NCI-H2081 (cell line): Measurements from ENCODE around the gene OR2T29.
"Not testable (repeated sequence)": the region's sequence is repeated elsewhere in the genome, so short reads cannot be mapped to it uniquely, and the experiment has no call there.

Experiments
- DNase-seq, 2 experiments: peaks; one replicate each; lab custom pipeline; 2025; lab: John Stamatoyannopoulos, UW

OR2T29 gene, protein sequence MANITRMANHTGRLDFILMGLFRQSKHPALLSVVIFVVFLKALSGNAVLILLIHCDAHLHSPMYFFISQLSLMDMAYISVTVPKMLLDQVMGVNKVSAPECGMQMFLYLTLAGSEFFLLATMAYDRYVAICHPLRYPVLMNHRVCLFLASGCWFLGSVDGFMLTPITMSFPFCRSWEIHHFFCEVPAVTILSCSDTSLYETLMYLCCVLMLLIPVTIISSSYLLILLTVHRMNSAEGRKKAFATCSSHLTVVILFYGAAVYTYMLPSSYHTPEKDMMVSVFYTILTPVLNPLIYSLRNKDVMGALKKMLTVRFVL

DNA sequence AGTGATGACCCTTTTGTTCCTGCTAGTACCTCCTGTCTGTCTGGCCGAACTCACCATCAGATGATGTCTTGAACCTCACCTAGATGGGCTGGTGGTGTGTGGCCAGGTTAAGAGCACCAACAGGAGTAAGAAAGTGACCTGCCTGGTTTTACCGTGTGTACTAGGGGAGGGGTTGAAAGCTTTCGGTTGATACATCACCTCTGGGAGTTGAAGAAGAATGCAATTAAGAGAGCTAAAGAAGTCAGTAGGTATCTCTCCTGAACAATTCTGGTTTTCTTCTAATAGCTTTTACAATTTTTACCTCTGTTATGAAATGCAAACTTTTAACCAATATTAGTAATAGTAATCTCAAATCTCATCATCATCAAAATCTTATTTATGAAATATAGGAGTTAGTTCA, at the start of gene OR2T29:
Gene OR2T29 (minus strand): TSS at position 101 of the 400 bp plus-strand sequence. CDS start 3,281 bp downstream, outside the sequence.
- not testable (repeated sequence) for DNase-seq

DNA sequence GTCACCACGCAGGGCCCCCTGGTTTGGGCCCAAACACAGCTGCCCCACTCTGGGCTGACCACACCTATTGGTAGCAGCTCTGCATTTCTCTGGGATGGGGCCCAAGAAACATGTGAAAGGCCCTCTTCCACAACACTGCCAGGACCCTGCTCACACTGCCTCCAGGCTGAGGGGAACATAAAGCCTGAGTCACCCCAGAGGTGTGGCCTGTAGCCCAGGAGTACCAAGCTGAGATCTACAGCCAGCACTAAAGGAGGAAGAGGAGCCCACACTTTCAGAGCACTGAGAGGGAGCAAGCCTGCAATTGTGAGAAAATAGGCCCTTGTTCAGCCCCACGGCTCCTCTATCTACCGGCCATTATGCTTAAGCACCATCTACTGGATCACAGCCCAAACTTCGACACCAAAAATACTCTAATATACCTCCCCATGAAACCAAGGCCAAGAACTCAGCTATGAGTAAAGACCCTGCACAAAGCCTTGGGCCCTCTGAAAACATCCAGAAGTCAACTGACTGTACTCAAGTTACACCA, 49.4 kb upstream of the OR2T29 start:
- DNase-seq, result no peak

DNA sequence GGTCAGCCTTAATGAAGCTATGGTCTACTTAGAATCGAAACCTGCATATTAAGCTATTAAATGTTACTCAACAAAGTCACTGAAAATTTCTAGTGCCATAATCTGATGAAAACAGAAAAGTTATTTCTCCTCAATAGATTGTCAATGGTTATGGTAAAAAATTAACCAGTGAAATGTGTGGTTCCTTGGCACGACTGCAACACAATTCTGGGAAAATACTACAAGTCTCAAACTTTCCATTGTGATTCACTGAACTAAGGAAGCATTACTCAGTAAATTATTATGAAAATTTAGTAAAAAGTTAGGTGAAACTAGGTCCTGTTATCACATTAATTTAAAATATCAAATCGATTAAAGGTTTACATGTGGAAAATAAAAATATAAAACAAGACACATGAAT, 47.7 kb upstream of the OR2T29 start:
- DNase-seq, result no peak

DNA sequence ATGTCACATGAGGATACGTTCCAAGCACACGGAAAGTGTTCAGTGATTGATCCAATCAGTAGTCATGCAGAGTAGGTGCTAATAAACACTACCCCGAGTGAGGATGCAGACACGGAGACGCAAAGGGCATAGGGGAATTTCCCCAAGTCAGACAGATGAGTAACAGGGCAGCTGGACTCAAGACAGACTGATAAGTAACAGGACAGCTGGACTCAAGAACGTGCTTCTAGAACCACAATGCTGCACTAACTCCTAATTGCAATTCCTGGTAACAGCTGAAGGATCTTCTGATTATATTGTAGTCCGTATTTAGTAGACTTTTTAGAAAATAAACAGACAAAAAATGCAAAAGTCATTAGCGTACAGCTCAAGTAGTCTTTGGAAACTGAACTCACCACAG, 36.8 kb upstream of the OR2T29 start:
- DNase-seq, result no peak

DNA sequence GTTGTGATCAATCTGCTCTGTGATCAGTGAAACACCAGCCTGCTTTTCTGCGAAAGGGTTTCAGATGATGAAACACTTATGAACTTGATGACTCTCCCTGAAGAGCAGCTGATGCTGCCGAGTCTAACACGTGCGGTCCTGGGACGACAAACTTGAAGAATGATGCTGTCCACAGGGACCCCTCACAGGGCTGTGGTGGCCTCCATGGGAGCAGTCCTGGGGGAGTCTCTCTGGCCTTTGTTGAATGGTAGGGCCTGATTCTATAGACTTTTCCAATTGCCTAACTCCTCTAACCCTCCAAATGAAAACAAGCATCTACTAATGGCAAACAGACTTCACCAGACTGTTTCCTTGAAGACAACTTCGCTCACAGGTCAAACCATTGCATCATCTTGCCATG, 35.0 kb upstream of the OR2T29 start, which contains the start of gene OR2T10:
Gene OR2T10 (minus strand): TSS at position 112 of the 400 bp plus-strand sequence. CDS start 3,932 bp downstream, outside the sequence.
- no peak for DNase-seq

DNA sequence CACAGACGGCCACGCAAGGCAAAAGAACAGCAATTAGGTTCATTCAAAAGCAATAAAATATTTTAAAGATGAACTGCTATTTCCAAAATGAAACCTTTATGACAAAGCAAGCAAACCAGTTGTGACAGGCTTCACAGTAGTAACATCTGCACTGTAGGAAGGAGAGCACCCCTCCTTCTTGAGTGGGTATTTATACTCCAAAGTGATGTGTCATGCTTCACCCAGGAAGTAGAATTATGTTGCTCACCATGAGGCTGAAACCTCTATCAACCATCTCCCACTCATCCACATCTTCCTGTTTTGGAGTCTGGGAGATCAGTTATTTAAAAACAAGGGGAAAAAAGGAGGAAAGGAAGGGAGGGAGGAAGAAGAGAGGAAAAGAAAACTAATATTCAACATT, 34.0 kb upstream of the OR2T29 start:
- no peak for DNase-seq

DNA sequence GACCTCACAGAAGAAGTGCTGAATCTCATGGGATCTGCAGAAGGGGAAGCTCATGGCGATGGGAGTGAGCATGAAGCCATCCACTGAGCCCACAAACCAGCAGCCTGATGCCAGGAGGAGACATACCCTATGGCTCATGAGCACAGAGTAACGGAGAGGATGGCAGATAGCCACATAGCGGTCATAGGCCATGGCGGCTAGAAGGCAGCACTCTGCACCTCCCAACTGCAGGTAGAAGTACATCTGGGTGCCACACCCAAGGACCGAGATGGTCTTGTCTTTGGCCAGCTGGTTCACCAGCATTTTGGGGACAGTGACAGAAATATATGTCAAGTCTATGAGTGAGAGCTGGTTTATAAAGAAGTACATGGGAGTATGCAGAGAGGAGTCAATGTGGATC, 30.7 kb upstream of the OR2T29 start:
- DNase-seq, result no peak

DNA sequence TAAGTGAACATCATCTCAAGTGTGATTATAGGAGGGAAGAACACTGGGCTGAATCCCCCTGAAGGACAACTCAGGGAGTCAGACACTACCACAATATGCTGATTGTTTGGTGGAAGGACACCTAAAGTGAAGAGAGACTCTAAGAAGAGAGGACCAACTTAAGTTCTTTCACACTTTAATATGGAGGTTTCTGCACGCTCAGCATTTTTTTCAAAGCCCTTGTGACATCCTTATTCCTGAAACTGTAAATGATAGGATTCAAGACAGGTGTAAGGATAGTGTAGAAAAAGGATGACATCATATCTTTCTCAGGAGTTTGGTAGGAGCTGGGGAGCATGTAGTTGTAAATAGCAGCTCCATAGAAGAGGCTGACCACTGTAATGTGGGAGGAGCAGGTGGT, 30.1 kb upstream of the OR2T29 start:
- DNase-seq, result no peak

DNA sequence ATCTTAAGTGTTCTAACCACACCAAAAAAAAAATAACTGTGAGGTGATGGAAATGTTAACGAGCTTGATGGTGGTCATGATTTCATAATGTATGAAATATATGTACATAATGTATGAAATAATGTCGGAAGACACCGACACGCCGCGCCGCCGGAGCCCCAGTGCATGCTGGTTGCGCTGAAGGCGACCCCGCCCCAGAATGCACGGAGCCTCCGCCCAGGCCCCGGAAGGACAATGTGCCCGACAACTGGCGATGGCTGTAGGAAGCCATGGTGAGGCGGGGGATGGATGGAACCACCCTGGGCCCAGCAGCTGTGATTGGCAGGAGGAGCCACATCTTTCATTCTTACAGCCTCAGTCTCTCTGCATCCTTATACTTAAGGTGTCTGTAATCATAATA, 27.5 kb upstream of the OR2T29 start:
- no peak for DNase-seq

DNA sequence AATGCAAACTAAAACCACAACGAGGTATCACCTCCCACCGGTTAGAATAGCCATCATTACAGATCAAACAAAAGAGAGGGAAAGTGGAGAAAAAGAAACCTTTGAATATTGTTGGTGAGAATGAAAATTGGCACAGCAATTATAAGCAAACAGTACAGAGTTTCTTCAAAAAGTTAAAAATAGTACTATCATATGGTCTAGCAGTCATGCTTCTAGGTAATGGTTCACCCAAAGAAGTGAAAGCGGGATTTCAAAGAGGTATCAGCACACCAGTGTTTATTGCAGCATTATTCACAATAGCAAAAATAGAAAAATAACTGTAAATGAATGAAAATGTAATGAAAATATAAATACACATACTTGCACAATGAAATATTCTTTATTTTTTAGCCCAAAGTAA, 26.8 kb upstream of the OR2T29 start:
- DNase-seq, result no peak

DNA sequence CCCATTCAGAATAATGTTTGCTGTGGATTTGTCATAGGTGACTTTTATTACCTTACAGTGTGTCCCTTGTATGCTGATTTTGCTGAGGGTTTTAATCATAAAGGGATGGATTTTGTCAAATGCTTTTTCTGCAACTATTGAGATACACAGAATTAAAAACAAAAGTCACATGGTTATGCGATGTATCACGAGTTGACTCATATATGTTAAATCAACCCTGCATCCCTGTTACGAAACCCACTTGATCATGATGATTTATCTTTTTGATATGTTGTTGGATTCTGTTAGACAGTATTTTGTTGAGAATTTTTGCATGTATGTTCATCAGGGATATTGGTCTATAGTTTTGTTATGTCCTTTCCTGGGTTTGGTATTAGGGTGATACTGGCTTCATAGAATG, 22.7 kb upstream of the OR2T29 start:
- no peak for DNase-seq

DNA sequence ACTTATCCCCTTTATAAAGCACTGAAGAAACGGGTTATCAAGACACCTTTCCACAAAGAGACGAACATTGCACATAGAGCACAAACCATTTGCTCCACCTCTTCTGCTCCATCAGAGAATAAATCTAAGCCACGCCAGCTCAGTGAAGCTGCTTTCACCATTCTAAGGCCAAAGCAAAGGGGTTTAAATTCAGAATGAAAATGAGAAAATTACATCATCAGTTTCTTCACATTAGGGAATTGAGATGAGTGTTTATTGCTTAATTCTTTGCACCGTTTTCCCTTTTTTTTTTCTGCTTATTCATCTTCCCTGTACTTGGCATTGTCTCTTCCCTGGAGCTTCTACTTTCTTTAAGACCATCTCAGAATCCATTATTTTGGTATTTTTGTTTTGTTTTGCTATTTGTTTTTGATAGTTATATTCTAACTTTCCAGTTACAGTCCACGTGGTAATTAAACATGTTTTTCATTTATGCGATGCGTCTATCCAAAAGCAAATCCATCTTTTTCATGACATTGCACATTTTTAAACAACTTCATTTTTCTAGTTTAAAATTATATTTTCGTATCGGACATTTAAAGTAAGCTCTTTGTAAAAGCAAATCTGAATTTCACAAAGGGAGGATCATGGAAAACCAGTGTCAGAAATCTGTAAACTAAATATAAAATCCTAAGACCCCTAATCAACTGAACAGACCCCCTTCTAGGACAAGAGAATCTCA, 13.8 kb upstream of the OR2T29 start:
- no peak for DNase-seq

DNA sequence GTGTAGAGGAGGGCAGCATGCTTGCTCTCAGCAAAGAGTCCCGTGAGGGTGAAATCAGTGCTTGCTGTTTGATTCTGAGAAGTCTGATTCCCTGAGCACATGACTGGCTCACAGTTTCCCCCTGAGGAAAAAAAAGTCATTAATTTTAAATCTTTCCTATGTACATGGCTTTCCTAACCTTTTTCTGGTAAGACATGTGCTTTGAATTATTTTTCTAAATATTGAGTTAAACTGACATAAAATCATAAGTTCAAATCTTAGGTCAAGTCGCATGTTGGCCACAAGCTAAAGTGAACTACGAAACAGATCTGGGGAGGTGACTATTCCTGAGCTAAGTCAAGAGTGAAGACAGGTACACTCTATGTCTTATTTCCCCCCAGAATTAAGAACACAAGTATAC, 12.1 kb upstream of the OR2T29 start, which contains the start of gene OR2T34:
Gene OR2T34 (minus strand): TSS at position 101 of the 400 bp plus-strand sequence. CDS start 0 bp downstream, at position 101.
- DNase-seq, result not testable (repeated sequence)

DNA sequence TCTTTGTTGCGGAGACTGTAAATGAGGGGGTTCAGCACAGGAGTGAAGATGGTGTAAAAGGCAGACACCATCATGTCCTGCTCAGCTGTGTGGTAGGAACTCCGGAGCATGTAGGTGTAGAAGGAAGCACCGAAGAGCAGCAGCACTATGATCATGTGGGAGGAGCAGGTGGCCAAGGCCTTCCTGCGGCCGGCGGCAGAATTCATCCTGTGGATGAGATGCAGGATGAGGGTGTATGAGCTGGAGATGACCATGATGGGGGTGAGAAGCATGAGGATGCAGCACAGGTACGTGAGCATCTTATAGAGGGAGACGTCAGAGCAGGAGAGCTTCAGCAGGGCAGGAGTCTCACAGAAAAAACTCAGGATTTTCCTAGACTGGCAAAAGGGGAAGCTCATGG, 11.3 kb upstream of the OR2T29 start:
- DNase-seq, result not testable (repeated sequence)

DNA sequence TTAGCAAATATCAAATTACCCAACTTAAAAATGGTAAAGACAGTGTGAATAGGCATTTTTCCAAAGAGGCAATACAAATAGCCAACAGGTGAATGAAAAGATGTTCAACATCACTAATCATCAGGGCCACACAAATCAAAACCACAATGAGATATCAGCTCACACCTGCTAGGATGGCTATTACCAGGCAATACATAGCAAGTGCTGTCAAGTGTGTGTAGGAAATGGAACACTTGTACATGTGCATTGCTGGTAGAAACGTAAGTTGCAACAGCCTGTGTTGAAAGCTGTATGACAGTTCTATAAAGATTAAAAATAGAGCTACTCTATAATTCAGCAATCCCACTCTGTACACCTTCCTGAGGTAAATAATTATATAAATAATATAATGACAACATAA, 9.5 kb upstream of the OR2T29 start:
- not testable (repeated sequence) for DNase-seq

DNA sequence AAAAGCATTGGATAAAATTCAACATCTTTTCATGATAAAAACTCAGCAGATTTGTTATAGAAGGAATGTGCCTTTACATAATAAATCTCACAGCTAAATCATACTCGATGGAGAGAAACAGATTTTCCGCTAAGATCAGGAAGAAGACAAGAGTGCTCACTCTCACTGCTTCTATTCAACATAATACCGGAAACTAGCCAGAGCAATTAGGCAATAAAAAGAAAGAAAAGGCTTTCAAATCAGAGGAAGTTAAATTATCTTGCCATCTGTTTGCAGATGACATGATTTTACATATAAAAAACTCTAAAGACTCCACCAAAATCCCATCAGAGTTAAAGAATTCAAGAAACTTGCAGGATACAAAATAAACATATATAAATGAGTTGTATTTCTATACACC, 8.2 kb upstream of the OR2T29 start:
- DNase-seq, result not testable (repeated sequence)

DNA sequence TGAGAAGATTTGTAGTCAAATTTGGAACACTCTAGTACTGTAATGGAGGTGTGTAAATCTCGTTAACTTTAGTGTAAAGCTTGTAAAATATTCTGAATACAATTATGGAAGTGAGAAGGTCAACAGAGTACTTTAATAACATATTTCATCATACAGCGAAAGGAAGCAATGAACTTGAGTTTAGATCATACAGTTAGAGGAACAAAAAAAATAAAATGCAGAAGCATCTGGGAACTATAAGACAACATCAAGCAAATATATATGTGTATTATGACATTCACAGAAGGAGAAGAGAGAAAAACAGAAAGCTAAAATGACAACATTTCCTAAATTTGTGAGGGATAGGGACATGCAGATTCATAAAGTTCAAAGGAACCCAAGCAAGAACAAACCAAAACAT, 6.5 kb upstream of the OR2T29 start:
- not testable (repeated sequence) for DNase-seq

DNA sequence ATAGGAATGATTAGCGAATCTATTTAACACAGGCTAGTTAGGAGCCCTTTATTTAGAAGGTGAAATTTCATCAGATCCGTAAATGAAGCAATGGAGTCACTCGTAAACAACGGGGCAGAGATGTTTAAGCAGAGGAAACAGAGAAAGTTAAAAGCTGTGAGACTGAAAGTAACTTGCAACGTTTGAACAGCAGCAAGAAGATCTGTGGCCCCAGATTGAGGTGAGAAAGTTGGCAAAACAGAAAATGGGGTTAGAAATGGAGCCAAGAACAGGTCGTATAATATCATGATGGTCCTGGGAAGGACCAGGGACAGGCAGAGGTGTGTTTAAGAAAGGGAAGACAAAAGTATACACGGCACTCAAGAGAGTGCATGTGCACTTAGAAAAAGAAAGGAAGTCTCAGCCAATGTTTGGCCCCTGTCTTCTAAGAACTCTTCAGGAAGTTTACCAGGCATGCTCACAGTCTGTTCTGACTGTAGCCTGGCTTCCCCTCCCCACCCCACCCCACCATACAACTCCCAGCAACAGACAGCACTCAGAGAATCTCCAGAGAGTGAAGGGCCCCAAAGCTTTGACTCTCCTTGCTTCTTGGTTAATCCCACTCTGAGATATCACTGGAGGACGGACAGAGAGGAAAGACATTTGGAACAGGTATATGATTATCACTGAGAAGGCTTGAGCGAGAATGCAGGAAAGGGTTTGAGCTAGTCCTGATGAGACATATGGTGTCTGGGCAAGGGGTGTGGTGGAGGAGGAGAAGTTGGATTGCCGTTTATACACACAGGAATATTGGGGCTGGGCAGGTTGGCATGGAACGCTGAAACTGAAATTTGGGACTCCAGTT, 3.2 kb upstream of the OR2T29 start:
- not testable (repeated sequence) for DNase-seq

DNA sequence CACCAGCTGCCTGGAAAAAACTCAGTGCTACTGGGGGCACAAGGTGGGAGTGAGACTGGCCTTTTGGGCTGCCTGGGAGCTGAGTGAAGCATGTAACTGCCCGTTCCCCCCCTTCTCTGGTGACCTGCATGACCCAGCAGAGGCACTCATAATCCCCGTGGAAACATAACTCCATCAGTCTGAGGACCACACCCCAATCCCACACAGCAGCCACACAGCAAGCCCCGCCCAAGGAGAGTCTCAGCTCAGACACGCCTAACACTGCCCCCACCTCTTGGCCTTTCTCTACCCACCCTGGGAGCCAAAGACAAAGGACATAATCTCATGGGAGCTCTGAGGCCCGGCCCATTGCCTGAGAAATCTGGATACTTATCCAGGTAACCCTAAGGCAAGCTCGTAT, 11.5 kb downstream of the OR2T29 start:
- not testable (repeated sequence) for DNase-seq

DNA sequence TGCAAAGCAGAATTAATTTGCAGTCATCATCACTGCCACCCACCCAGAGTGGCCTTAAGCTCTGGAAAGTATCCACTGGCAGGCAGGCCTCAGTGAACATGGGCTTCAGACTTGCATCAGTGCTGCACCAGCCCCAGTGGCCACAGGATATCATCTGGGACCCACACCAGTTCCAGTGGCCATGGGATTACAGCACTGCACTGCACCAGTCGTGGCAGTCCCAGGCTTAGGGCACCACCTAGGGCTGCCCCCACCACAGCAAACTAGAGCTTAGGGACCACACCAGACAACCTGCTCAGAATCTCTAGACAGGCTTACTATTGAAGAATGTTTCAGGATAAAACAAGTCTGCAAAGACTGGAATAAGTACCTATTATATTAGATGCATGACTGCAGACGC, 15.2 kb downstream of the OR2T29 start:
- not testable (repeated sequence) for DNase-seq

DNA sequence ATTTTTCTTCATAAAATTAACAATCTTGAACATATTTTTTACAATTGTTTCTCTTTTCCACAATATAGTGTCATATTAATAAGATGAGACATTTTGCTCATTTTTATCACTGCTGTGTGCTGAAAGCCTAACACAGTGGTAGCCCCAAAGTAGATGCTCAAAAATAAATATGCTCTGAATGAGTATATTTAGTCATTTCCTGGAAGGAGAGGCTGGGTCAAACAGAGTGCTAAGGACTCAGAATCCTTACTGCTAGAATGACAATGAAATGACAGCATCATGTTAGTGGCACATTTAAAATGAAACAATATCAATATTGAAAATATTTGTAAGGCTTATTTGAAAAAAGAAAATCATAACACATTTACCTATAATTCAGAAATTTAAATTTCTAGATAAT, 25.1 kb downstream of the OR2T29 start:
- DNase-seq, result not testable (repeated sequence)

DNA sequence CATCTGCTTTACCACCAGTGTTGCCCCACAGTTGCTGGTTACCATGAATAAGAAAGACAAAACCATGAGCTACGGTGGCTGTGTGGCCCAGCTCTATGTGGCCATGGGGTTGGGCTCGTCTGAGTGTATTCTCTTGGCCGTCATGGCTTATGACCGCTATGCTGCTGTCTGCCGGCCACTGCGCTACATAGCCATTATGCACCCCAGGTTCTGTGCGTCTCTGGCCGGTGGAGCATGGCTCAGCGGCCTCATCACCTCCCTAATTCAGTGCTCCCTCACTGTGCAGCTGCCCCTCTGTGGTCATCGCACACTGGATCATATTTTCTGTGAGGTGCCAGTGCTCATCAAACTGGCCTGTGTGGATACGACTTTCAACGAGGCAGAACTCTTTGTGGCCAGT, 40.7 kb downstream of the OR2T29 start:
- DNase-seq, result no peak
